T47D (cell line): Measurements from ENCODE around the gene FABP1.

Experiments used
- DNase-seq, 2 experiments: peaks; one replicate each; pipeline versions ENCODE4 v3.0.0 to v3.0.0-alpha.2; 2011 to 2012; ENCODE audit warnings: low read depth in 1 of 2, low spot score in 1 of 2
- JUND ChIP-seq: IDR thresholded peaks from 2 replicates; pipeline ENCODE4 v1.6.1; 2012; ENCODE audit warnings: low read depth
- in situ Hi-C: cut with HindIII; loops from 2 replicates; pipeline ENCODE4 v1.10.0; 2016; ENCODE audit warnings: low sequenced_read_pairs, low pct_unique_long_range_greater_than_20kb

Gene FABP1

DNA sequence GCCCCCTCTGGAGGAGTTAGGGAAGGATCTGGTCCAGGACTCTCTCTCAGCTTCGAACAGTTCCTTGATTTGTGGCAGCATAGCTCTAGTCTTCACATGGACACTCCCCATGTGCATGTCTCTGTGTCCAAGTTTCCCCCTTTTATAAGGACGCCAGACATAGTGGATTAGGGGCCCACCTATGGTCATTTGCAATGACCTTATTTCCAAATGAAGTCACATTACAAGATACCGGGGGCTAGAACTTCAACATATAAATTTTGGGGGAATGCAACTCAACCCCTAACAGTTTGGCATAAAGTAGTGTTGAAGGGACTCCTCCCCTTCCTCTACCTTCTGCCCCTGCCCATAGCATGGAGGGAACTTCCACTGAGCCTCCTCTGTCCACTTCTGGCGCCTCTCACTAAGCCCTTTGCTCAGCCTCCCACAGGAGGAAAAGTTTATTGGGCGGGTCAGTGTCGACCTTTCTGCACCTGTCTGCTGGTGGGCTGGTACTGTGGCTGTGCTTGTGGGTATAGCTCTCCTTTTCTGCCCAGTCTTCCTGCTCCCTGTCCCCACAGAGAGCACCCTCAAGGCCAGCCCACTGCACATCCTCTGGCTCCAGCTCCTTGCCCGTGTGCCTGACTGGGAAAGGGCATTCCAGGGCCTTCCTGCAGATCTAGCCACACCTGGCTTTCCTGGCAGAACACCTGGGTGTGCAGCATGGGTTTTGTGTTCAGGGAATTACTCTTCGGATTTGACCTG is 5.5 kb downstream of the FABP1 start:
- no peak for TF ChIP-seq JUND
- DNase-seq: no peak
- in situ Hi-C loops: no loop called here

DNA sequence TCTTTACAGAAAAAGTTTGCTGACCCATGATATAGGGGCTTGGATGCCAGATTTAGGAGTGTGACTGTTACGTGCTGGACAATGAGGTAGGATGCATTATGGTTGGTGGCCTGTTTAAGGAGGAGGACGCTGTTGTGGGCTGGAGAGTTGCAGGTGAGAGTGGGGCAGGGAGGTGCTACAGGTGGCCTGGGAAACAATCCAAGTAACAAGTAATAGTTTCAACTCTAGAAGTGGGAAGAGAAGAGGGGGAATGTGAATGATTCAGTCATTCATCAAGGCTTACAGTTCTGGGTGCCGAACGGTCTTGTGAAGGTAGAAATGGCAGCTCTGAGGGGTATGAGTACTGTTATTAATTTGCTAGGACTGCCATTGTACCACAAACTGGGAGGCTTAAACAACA is 6.2 kb downstream of the FABP1 start:
- DNase-seq: no peak
- in situ Hi-C loops: no loop called here
- no peak for TF ChIP-seq JUND

DNA sequence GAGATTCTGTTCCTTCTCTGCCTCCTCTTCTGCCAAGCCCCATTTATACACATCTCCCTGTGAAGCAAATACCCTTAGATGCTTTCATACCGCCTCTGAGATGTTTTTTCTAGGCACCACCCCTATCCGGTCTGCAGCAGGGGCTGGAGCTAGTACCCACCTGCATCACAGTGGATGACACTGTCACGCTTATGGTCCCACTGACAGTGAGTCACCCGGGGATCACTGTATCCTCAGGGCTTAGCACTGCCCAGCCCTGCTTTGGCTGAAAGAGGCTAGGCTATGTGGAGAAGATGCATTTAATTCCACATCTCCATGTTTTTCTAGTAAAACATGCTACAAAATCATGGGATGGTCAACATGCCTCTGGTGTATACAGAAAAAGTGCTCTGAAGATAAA is 9.9 kb downstream of the FABP1 start:
- in situ Hi-C loops: no loop called here
- no peak for DNase-seq
- no peak for TF ChIP-seq JUND

GRCh38 chr2:88116669-88117432 is 11.0 kb downstream of the FABP1 start:
- in situ Hi-C loops: no loop called here
- no peak for TF ChIP-seq JUND
- DNase-seq: no peak

- in situ Hi-C loops: no loop called here
- no peak for DNase-seq
- TF ChIP-seq JUND: no peak
Measured at GRCh38 chr2:88115825-88116518, 11.9 kb downstream of the FABP1 start.

DNA sequence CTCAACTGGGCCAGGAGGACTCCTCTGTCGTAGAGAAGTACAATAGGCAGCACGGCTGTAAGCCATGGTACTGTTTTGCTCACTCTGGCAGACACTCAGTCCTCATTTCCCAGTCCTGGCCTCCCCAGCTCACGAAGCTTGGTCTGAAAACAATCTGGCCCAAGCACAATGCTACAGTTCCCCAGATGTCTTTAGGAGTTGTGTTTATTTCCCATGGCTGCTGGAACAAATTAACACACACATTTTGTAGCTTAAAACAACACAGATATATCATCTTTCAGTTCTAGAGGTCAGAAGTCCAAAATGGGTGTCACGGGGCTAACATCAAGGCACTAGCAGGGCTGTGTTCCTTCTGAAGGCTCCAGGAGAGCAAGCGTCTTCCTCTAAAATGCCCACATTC is 13.0 kb downstream of the FABP1 start:
- TF ChIP-seq JUND: no peak
- no peak for DNase-seq
- in situ Hi-C loops: no loop called here

- in situ Hi-C loops: no loop called here
- TF ChIP-seq JUND: no peak
- DNase-seq: no peak
Measured at GRCh38 chr2:88113069-88113468, 14.8 kb downstream of the FABP1 start.

DNA sequence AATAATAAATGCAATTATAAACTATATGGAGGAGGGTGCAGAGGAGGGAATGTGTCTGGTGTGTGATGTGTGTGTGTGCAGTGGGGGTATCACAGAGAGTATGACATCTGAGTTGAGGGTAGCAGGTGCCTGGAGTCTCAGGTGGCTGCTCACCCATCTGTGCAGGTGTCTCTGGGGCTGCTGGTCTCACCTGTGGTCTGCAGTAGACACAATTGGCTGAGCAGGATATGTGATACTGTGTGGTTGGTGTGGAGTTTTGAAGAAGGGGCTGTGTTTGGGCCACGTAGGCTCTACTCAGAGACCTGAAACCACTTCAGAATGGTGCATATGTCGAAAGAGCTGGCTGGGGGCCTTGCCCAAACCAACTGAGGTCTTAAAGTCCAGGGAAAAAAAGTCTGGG is 17.0 kb downstream of the FABP1 start:
- DNase-seq: no peak
- TF ChIP-seq JUND: no peak
- in situ Hi-C loops: no loop called here

DNA sequence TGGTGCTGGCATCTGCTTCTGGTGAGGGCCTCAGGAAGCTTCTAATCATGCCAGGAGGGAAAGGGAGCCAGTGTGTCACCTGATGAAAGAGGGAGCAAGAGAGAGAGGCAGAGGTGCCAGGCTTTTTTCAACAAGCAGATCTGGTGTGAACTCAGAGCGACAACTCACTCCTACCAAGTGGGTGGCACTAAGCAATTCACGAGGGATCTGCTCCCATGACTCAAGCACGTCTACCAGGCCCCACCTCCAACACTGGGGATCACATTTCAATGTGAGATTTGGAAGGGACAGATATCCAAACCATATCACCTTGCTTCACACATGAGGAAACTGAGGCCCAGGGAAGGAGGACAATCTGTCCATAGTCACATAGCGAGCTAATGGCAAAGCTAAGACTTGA is 19.1 kb downstream of the FABP1 start:
- in situ Hi-C loops: no loop called here
- TF ChIP-seq JUND: no peak
- DNase-seq: no peak

DNA sequence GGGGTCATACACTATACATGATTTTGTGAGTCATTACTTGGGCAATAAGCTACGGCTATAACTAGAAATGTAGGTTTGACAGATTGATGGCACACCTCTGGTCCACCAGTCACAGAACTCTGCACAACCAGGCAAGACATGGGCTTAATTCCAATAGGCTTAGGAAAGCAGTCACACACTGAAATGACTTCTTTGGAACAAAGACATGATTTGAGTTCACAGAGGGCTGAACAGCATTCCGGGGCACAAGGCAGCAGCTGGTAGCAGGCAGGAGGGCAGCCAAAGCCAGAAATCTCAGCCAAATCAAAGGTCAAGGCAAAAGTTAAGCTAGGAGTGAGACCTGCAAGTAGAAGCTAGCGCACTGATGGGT is 27.4 kb downstream of the FABP1 start:
- no peak for TF ChIP-seq JUND
- no peak for DNase-seq
- in situ Hi-C loops: no loop called here

DNA sequence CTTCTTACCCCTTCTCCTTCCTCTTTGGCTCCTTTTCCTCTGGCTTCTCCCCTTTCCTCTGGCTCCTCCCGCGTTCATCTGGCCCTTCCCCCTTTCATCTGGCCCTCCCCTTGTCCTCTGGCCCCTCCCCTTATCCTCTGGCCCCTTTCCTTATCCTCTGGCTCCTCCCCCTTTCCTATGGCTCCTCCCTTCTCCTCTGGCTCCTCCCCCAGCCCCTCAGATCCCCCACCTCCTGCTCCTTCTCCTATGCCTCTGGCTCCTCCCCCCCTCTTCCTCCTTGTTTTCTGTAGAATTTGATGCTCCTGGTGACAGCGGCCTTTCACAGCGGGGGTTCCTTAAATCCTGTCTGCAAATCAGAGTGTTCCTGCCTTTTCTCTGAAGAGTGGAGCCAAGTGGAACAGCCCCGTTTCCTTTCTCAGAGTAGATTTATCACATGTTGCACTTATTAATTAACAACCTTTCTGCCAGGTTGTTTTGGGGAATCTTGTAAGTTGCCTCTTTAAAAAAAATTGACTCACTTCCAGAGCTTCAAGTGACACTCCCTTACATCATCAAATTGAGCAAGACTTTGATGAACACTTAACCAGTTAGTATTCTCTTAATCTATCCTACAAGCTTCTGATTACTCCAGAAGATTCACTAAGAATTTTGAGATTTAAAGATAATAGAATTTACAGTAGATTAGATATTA is 27.9 kb downstream of the FABP1 start:
- in situ Hi-C loops: no loop called here
- TF ChIP-seq JUND: no peak
- peak in 1 of 2 experiments; percentile 47 for DNase-seq

DNA sequence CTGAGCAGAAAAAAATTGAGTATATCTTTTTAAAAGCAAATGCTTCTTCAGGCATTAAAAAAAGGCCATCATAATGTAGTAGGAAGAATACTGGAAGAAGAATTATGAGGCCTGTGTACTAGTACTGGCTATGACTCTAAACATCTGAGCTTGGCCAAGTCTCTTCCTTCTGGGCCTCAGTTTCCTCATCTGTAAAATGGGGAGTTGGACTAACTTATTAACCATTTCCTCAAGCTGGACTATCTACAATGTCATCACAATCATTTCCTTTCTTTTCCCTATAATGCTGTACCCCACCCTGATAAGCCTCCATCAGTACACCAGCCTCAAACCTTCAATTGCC is 29.3 kb downstream of the FABP1 start:
- DNase-seq: no peak
- in situ Hi-C loops: no loop called here
- no peak for TF ChIP-seq JUND
